NCI-H526 treated with DMSO at 0.1 percent for 48 hours (cell line): ENCODE measurements around the gene AMPD2.

ENCODE experiments used
- DNase-seq: peaks from one replicate; lab custom pipeline; 2025; lab: John Stamatoyannopoulos, UW

Gene AMPD2

GRCh38 chr1:109630898-109631512 is 11.4 kb downstream of the AMPD2 start:
- no peak for DNase-seq

- no peak for DNase-seq
Measured at GRCh38 chr1:109631513-109632505, 12.2 kb downstream of the AMPD2 start.

DNA sequence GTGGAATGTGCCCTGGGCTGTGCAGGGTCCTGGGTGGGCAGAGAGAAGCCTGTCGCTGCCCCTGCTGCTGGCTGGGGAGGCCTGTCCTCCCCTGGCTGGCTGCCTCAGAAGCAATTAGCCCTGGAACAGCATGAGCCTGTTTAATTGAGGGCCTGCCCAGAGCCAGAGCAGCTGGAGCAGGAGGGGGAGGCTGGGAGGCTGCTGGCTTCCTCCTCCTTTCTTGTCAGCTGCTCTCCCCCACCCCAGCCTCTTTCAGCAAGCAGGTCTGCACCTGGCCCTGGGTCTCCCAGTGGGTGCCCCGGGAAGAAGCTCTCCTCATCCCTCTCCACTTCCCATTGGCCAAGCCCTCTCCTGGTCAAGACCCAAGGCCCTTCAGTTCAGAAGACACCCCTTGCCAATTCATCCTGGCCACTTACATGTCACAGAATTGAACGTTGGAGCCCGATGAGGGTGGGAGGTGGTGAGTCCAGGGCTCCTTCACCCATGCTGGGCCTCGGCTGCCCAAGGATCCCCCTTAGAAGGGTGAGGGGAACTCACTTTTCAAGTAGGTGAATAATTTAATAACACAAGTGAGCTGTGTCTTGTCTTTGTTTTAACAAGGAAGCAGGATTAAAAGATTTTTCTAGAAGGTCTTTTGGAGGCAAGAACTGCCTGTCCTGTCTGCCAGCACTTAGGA is 13.2 kb downstream of the AMPD2 start:
- no peak for DNase-seq

GRCh38 chr1:109634292-109634691 is 14.7 kb downstream of the AMPD2 start:
- DNase-seq: no peak

DNA sequence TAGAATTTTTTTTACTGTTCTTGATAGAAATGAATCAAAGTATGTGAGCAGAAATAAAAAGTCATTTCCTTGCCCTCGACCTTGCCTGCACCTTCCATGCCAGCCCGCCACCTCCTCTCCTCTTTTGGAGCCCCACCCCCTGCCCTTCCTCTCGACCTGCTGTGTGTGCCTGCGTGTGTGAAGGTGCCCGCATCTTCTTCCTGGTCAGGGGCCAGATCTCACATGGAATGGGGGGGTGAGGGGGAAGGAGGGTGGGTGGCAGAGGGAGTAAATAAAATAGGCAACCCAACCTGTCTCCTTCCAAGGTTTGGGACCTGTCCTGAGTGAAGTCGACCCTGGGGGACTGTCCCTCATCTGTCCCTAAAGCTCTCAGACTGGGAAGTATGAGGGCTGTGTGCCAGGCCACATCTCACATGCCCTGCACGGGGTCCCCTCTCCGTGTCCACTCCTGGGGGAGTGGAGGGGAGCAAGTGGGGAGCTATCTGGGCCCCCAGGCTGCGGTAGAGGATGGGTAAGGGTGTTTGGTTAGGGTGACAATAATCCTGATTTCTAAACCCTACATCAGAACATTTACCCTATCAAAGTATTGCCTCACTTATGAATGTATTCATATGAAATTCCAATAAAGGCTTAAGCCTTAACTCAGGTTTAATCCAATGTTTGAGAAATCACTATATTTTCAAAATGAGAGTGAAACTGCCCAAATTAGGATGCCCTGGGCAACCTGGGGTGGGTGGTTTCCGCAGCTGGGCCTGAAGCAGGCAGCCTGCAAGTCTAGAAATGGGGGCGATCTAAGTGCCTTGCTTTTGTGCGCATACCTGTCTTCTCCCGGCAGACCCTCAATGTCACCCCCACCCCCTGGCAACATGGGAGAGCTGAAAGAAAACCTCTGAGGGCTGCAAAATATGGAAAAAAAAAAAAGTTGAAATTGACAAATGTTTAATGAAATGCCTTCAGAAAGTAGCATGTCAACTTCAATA is 15.4 kb downstream of the AMPD2 start:
- DNase-seq: no peak

DNA sequence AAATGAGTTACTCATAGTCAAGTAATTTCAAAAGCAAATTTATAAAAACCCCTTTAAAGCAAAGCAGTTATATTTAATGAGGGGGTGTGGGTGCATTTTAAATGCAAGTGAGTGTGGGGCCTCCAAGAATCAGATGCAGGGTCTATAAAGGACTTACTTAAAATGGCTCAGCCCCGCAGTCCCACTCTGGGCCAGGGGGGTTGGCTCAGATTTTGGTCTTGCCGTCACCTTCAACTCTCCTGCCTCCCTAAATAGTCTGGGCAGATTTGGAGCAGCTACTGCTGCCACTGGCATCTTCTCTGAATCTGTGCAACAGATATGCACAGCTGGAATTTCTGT is 16.2 kb downstream of the AMPD2 start:
- DNase-seq: no peak

GRCh38 chr1:109636201-109636952 is 16.7 kb downstream of the AMPD2 start:
- no peak for DNase-seq

DNA sequence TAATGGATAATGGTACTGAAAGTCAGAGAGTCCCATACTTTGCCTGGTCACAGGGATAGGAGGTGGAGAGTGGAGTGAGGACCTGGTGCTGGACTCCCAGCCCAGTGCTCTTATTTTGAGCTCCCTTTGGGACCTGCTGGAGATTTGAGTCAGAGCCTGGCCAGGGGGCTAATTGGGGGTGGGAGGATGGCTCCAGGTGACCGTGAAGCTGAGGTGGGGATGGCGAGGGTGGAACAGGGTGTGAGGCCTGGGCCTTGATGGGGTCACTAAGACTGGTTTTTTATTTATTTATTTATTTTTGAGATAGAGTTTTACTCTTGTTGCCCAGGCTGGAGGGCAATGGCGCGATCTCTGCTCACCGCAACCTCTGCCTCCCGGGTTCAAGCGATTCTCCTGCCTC is 17.8 kb downstream of the AMPD2 start:
- no peak for DNase-seq

DNA sequence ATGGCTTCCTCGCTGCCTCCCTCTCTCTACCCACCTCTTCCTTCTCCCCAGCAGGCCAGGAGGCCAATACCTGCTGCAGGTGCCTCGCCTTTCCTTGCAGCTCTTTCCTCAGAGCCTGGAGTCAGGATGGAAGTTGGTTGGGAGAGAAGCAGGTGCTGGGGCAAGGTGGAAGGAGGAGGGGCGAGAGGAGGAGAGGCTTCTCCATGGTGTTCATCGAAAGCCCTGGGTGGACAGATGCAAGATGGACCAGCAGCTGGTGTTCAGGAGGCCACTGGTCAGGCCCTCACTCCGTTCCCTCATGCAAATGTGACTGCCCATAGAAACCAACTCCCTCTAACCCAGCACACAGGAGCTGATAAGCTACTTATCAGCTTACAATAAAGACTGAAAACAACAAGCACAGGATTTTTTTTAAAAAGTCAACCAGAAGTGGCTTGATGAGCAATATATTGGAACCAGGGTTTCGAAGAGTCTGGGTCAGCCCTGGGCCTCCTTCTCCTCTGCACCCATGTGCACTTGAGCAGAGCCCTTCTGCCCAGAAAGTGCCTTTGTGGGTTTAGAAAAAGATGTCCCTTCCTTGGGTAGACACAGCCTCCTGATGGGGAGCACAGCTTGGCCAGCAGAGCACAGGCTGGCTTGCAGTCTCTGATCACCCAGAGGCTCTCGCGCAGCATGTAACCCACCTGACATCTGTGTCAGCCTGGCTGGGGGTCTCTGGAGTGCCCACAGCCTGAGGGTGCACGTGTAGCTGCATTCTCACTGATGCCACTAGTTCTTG is 19.6 kb downstream of the AMPD2 start:
- no peak for DNase-seq

DNA sequence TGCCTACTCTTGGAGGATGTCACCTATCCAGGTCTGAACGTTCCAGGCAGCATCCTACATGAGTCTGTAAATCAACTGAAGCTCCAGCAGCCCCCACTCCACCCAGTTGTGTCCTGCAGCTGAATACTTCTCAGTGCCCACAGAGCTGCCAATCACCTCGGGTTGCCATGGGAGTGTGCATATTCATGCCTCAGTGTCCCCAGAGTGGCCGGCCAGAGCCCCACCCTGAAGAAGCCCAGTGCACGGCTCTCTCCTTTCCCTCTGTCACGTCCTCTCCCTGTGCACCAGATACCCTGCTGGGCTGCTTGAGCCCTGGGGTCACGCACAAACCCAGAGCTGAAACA is 20.2 kb downstream of the AMPD2 start:
- DNase-seq: no peak

DNA sequence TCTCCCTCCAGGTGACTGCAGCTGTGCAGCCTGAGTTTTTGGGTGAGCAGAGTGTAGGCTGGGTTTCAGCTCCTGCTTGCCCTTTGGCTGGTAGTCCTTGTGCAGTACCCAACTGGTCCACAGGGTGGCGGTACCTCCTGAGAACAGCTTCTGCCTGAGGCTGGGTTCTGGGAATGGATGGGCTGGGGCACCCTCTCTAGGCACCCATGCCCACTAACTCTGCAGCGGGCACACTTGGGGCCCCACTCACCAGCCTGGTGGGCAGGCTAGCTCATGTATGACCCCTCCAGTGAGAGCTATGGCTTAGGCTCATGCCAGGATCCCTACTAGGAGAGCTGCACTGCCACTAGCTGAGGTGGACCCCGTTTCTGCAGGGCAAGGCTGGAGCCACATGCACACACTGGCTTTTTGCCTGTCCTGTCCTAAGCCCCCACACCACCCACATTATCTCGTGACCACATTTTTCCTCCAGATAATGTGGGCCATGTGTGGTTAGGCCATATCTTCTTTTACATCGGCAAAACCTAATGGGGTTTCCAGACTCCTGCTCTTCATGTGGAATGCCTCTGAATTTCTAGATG is 20.7 kb downstream of the AMPD2 start:
- peak; percentile 41 for DNase-seq

- no peak for DNase-seq
Measured at GRCh38 chr1:109641078-109641740, 21.6 kb downstream of the AMPD2 start.

DNA sequence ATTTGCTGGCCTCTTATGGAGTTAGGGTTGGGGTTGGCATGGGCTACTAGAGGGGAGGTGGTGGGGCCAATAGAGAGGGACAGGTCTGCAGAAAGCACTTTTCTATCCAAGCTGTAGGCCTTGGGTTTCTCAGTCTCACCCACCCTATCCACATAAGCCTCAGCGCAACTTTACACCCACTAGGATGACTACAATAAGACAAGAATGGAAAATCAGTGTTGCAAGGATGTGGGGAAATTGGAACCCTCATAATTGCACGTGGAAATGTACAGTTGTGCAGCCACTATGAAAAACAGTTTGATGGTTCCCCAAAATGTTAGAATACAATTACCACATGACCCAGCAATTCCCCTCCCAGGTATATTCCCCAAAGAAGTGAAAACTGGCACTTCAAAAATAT is 22.2 kb downstream of the AMPD2 start:
- no peak for DNase-seq

GRCh38 chr1:109642626-109643025 is 23.0 kb downstream of the AMPD2 start:
- DNase-seq: no peak

DNA sequence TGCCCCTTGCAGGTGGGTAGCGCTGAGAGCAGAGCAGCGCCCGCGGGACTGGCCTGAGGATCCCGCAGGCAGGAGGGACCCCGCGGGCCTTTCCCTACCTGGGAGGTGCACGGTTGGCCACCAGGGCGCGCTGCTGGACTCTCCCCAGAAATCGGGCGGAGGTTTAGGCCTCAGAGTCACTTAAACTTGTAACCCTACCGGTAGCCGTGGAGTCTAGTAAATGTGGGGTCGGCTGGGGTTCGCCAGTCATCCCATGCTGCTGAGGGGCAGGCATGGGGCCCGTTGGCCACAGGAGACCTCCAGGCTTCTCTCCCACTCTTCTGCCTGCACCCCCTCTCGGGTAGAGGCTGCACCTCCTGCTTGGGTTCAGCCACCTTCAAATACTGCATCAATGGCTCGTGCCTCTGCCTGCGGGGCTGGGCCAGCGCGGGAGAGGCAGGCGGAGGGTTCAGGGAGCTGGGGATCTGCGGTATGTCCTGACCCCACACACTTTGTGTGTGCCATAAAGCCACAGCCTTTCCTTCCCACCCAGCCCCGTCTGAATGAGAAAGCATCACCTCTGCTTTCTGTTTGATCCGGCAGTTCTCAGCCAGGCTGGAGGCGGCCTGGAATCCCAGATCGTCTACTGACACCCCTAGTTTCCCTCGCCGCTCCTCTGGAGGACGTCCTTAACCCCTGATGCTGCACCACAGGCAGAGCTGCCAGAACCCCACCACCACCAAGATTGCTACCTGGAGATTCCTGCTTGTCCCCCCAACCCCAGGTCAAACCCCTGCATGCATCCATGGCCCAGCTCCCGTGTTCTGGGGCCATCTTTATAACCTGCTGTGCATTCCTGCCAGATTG is 24.0 kb downstream of the AMPD2 start:
- DNase-seq: peak; percentile 48

DNA sequence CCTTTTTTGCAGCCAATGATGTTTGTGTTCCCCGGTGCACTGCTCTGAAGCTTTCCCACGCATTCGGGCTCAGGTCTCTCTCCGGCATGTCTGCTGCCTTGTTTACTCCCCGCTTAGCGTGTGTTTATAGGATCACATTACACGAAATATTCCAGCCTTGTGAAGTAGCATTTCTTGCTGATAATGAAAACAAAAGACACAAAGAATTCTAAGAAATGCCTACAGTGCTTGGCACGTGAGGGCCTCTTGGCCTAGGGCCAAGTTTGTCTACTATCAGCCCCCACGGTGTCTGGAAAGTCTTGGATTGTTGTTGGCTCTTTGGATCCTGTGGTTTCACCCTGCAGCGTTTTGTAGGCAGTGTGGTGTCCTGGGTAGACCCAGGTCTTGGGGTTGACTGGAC is 25.0 kb downstream of the AMPD2 start:
- no peak for DNase-seq

DNA sequence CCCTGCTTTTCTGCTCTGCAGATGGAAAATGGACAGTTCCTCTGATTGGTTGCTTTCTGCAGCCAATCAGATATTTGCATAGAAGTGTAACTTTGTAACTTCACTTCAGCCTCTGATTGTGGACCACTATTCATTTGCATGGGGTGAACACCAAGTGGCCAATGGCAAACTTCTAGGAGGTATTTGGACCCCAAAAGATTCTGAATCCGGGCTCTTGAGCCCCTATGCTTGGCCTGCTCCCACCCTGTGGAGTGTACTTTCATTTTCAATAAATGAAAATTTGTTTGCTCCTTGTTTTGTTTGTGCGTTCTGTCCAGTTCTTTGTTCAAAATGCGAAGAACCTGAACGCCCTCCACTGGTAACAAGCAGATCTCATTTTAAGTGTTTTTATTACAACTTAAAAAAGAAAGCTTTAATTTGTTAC is 29.9 kb downstream of the AMPD2 start:
- no peak for DNase-seq

DNA sequence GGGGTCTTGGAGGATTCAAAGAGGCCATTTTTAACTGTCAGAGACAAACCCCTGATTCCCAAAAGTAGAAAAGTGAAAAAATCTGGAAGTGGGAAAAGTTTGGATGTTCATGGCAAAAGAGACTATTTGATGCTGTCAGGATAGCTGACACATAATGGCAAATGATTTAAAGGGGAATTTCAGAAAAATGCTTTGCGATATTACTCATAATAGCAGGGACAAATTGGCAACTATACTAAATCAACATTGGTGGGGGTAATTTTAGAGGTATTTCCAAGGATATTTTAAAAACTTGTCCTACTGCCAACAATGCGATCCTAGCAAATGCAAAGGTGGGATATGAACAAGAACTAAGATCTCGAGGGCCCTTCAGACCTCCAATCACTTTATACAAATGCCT is 31.0 kb downstream of the AMPD2 start:
- DNase-seq: no peak
